Neural progenitor cell (in vitro differentiated cells): Measurements from ENCODE around the gene VWA7.

ENCODE experiments used
- CTCF ChIP-seq: fragments of 200-600 bp; sonication (generic); IDR thresholded peaks from 2 replicates; pipeline ENCODE4 v1.5.1; 2017; ENCODE audit warnings: antibody characterized with exemption, mild to moderate bottlenecking
- EZH2 ChIP-seq: fragments of 200-600 bp; sonication (generic); IDR thresholded peaks from 2 replicates; pipeline ENCODE4 v1.6.1; 2017; ENCODE audit warnings: antibody characterized with exemption, mild to moderate bottlenecking, moderate library complexity
- EZH2phosphoT487 ChIP-seq: fragments of 200-600 bp; sonication (generic); IDR thresholded peaks from 2 replicates; pipeline ENCODE4 v1.6.1; 2017; ENCODE audit warnings: antibody characterized with exemption

DNA sequence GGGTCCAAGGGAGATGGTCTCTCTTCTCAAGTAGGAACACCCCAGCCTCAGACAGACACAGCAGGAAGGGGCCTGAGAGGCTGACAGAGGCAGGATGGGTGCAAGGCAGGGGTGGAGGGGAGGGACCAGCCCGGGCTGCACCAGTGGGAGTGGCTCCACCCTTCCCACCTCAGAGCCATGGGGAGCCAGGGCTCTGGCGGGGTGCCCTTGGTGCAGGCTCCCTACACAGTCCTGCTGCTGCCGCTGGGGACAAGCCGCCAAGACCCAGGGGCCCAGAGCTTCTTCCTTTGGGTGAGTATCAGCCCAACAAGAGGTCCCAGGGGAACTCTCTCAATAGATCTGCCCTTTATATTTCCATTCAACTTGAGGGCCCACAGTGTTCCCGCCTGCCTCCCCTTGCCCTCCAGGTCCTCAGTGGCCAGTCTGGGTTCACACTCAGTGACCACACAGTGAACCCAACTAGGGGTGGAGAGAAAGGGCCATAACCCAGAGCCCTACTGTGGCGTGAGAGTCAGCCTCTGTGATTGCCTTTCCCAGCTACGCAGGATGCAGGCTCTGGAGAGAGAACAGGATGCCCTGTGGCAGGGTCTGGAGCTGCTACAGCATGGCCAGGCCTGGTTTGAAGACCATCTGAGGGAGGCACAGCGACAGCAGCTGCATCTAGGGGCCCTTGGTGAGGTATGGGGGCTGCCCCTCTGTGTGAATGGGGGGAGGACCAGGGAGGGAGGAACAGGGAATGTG is 14.1 kb downstream of the VWA7 start:
- no peak for TF ChIP-seq EZH2phosphoT487
- TF ChIP-seq CTCF = no peak
- no peak for TF ChIP-seq EZH2
